HG03135 (cell line): ENCODE results near the gene CAMTA1.

Experiments
- ATAC-seq: cut with Tn5 transposase; IDR thresholded peaks from one replicate; pipeline ENCODE4 v1.9.1; 2021; ENCODE audit warnings: mild to moderate bottlenecking, moderate library complexity; ENCODE audit not compliant: unreplicated experiment

CAMTA1 gene

DNA sequence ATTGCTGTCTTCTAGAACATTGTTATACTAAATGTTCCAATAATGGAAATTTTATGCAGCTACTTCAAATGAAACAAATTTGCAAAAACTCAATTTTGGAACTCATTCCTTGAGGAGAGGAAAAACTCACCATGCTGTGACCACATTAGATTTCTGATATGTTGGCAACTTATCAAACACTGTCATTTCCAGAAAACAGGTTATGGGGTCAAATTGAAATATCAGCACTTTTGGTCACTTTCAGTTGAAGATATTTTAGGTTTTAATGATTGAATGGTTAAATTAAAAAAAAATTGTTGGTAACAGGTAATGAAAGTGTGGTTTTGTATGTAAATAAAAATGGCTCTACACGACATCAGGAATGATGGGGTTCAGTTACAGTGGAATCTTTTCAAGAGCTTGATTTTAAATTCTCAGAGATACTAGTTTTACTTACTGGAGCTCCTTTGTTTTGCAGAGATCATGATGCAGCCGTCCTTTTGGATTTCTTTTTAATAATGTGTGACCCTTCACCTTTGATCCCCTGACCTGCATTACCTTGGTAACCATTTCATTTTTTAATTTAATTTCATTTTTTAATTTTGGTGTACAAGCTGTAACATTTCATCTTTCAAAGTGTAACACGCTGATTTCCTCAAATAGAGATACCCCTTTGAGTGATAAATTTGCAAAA lies 86.2 kb downstream of the CAMTA1 start:
- no peak for ATAC-seq

DNA sequence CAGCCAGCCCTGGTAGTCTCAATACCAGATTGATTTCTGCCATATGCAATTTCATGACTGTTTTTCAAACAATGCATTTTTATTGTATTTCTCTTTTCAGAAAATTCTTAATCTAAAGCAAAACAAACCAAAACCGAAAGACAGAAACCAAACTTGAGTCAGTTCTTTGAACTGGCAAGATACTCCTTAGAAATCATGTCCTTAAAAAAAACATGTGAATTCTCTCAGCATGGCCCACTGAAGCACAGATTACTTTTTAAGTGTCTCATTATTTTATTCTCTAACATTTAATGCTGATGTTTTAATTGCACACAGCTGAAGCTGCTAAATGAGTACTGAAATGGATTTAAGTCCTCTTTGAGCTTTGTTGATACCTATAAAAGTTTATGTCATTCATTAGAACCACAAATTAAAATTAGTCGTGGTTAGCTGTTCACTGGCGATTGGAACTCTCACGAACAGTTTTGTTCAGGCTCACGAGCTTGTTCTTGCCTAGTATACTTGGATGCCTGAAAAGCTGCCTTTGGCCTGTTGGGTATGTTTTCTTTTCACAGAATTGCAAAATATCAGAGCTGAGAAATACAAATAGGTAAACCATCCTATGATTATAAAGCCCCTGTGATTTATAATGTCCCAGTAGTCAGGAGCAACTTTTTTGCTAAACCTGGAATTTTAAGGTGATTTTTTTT lies 87.5 kb downstream of the CAMTA1 start:
- no peak for ATAC-seq

DNA sequence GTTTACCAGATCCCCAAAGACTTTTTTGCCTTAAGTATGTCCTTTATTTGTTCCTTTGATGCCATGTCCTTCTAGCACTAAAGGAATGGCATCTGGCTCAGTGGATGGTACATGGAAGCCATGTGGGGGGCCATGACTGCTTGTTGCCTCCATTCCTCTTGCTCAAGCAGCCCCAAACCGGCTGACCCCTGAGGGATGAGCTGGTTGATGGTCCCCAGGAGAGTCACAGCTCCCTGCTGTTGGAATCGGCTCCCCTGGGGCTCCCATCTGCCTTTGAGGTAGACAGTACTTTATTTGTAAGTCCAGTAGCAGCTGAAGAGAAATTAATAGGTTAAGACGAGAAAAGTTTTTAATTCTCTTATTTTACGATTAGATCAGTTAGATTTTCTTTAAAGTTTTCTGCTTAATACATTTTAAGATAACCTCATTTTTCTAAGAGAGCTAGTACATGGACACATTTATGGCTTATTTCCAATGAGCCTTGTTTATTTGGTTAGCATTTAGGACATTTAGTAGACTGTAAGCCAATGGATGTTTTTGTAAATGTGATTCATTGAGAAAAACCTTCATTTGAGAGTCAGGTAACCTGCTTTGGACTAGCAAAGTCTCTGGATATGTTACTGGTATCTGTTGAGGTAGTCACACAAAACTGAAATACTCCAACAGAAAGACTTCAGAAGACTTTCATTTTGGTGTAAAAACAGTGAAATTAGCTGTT lies 88.2 kb downstream of the CAMTA1 start:
- no peak for ATAC-seq

GRCh38 chr1:6874298-6874697 lies 89.0 kb downstream of the CAMTA1 start:
- ATAC-seq, result no peak

DNA sequence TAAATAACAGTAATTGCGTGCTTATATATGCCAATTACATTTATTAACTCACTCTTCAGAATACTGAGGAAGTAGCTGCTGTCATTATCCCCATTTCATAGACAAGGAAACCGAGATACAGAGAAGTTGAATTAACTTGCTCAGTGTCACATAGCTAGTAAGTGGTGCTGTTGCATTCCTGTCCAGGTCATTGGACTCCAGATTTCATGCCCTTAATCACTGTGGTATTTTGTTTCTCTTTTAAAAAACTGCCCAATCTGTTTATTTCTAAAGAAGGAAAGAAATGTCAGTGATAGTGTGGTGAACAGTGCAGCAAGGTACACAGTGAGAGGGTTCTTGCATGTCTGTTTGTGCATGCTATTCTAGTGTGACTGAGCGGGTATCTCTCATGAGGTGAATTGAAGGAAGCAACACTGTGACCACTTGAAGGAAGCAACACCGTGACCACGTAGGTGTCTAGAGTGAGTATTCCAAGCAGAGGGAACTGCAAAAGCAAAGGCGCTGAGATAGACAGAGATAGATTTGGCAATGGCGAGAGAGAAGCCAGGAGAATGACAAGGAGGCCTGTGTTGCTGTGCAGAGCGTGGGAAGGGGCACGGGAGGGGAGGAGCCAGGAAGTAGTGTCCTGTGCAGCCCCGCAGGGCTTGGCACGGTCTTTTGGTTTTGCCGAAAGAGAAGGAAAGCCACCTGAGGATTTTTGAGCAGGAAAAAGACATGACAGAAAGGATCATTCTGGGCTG lies 95.9 kb downstream of the CAMTA1 start:
- no peak for ATAC-seq

DNA sequence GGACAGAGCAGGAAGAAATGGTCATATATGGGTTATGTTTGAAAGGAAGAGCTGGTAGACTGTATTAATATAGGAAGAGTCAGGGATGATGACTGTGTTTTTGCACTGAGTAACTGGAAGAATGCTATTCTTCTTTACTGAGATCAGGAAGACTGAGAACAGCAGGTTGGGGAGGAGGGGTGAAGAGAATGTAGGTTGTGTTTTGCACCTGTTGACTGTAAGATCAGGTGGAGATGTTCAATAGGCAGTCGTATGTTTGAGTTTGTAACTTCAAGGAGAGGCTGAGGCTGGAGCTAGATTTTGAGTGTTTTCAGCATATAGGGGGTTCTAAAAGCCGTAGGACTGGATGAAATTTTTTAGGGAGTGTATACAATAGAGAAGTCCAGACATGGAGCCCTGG lies 97.2 kb downstream of the CAMTA1 start:
- ATAC-seq, result no peak

DNA sequence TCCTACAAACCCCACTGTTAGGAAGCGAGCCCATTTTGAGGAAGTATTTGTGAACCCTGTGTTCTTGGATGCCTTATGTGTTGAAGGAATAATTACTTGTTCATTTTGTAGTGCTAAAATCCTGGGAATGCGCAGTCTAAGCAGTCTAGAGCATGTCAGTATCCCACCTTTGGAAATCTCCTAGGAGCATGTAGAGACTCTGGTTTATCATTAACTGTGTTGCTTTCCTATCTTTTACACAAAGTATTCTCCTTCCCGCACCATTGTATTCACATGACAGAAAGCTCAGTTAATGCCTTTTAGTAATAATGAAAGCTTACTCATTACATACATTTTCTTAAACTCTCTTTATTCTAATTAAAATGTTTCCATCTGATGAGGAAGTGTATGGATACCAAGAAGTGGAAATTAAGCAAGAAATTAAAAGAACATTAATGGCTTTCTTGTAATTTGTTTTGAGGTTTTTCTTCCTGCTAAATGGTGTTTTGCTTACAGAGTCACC lies 99.4 kb downstream of the CAMTA1 start:
- no peak for ATAC-seq

DNA sequence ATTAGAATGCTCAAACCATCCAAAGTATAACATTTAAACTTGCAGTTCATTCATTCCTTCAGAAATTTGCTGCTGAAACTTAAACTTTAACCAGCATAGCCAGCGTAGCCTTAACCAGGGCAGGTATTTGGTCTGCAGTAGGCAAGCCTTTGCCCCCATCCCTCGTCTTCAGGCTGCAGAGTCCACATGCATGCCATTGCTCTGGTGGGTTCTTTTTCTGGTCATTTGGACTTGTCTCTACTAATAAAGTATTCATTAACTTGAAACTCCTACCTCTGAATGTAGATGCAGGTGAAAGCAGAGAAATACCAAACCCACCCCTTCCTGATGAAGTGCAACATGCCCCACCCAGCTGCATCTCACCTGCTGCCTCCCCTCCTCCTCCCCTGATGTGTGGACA lies 100.2 kb downstream of the CAMTA1 start:
- no peak for ATAC-seq

GRCh38 chr1:6886523-6886922 lies 101.3 kb downstream of the CAMTA1 start:
- no peak for ATAC-seq

DNA sequence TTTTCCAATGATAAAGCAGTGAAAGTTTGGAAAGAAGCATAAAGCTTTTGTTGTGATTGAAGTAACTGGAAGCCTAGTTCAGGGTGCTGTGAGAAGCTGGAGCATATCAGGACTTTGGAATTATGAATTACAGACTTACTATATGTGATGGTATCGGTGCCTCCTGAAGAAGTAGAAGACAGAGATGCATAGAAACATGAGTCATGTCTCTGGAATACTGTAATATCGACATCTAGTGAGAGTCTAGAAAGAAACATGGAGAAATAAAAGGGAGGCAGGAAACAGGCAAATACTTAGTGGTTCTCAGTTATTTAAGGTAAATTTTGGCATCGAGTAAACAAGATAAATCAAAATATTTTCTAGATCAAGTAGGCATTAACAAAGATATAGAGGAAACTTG lies 103.0 kb downstream of the CAMTA1 start:
- no peak for ATAC-seq

GRCh38 chr1:6888870-6889269 lies 103.6 kb downstream of the CAMTA1 start:
- no peak for ATAC-seq

- ATAC-seq, result no peak
Measured at GRCh38 chr1:6889875-6890480, 104.7 kb downstream of the CAMTA1 start.

DNA sequence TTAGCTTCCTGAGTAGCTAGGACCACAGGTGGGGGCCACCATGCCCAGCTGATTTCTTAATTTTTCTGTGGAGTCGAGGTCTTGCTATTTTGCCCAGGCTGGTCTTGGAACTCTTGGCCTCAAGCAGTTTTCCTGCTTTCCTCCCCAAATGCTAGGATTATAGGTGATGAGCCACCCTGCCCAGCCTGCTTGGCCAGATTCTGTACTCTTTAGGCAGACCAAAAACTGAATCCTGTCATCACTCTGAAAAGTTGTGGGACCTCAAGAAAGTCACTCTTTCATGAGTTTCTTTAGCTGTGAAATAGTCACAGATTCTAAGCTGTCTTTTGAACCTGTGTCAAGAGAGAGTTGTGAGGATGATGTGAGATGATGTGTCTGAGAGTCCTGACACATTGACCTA lies 105.4 kb downstream of the CAMTA1 start:
- no peak for ATAC-seq

- ATAC-seq, result no peak
Measured at GRCh38 chr1:6891781-6892579, 106.7 kb downstream of the CAMTA1 start.

DNA sequence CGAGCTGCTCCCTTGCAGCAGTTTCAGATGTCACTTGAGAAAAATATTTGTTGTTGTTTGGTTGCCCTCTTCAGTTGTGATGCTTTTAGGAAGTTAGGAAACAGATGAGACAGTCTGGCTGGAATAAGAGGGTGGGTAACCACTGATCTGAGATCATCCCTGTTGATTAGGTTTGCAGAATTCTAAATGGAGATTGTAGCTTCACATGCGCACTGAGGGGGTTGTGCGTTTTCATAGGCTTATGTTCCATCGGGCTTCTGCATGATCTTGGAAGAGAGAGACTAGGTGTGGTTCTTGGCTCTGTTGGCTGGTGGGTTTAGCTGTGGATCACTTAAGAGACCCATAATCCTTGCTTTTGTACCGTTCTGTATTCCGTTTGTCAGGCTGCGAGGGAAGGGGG lies 108.1 kb downstream of the CAMTA1 start:
- no peak for ATAC-seq

- no peak for ATAC-seq
Measured at GRCh38 chr1:6897138-6897537, 111.9 kb downstream of the CAMTA1 start.

DNA sequence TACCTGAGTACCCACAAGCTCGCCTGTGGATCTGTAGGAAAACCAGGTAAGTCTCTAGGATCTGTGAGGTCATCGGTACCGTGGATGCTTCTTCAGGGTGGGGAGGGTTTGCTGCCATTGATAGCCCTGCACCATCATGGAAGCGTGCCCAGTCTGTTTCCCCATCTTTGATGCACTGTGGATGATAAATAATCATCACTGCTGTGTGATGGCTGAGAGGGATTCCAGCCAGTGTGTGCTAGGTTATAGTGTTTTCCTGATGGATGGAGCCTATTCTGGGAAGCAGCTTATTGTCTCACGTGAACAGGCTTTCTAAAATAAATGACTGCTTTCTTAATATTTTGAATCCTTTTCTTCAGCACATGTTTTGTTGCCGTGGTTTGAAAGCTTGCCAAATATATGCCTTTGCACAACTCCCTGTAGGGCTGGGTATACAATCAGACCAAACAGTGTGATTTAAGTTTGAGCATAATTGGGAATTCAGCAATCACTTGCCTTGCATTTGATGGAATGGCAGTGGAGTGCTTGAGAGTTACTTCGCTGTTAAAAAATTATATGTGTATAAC lies 113.8 kb downstream of the CAMTA1 start:
- ATAC-seq, result no peak

DNA sequence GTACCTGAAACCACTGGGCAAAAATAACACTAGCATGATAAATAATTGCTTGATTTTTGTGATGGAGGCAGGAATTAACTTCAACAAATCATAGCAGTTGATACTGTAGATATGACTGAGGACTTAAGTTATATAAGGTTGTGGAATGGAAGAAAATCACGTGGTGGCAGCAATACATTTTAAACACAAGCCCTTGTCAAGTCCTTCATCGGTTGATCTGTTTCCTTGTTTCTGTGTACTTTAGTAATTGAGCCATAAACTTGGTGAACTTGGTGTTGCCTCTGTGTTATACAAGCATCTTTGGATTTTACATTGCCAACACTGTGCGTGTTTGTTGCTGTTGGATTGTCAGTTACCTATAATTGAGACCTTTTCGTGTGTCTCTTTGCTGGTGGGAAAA lies 114.4 kb downstream of the CAMTA1 start:
- ATAC-seq, result no peak

DNA sequence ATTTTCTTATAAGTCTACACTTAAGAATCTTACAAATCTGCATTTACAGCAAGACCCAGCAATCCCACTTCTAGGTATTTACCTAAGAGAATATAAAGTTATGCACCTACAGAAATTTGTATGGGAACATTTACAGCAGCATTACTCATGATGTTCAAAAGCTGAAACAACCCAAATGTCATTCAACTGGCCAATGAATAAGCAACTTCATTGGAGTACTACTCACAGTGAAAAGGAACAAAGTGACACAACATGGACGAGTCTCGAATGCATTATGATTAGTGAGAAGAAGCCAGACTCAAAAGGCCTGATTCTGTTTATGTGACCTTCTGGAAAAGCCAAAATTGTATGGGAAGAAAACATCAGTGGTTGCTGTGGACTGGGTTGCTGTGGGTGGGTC lies 116.9 kb downstream of the CAMTA1 start:
- no peak for ATAC-seq
